GM19372 (cell line): ENCODE data around the gene MED12L.
"Not testable (repeated sequence)": the region's sequence is repeated elsewhere in the genome, so short reads cannot be mapped to it uniquely, and the experiment has no call there.

Experiments used
- ATAC-seq: cut with Tn5 transposase; IDR thresholded peaks from one replicate; pipeline ENCODE4 v1.9.1; 2021; ENCODE audit warnings: mild to moderate bottlenecking, low read depth, moderate library complexity; ENCODE audit not compliant: unreplicated experiment

The MED12L gene, protein sequence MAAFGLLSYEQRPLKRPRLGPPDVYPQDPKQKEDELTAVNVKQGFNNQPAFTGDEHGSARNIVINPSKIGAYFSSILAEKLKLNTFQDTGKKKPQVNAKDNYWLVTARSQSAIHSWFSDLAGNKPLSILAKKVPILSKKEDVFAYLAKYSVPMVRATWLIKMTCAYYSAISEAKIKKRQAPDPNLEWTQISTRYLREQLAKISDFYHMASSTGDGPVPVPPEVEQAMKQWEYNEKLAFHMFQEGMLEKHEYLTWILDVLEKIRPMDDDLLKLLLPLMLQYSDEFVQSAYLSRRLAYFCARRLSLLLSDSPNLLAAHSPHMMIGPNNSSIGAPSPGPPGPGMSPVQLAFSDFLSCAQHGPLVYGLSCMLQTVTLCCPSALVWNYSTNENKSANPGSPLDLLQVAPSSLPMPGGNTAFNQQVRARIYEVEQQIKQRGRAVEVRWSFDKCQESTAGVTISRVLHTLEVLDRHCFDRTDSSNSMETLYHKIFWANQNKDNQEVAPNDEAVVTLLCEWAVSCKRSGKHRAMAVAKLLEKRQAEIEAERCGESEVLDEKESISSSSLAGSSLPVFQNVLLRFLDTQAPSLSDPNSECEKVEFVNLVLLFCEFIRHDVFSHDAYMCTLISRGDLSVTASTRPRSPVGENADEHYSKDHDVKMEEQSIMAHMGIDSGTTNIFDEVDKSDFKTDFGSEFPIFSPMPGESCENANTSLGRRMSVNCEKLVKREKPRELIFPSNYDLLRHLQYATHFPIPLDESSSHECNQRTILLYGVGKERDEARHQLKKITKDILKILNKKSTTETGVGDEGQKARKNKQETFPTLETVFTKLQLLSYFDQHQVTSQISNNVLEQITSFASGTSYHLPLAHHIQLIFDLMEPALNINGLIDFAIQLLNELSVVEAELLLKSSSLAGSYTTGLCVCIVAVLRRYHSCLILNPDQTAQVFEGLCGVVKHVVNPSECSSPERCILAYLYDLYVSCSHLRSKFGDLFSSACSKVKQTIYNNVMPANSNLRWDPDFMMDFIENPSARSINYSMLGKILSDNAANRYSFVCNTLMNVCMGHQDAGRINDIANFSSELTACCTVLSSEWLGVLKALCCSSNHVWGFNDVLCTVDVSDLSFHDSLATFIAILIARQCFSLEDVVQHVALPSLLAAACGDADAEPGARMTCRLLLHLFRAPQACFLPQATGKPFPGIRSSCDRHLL (N-terminal part only)

DNA sequence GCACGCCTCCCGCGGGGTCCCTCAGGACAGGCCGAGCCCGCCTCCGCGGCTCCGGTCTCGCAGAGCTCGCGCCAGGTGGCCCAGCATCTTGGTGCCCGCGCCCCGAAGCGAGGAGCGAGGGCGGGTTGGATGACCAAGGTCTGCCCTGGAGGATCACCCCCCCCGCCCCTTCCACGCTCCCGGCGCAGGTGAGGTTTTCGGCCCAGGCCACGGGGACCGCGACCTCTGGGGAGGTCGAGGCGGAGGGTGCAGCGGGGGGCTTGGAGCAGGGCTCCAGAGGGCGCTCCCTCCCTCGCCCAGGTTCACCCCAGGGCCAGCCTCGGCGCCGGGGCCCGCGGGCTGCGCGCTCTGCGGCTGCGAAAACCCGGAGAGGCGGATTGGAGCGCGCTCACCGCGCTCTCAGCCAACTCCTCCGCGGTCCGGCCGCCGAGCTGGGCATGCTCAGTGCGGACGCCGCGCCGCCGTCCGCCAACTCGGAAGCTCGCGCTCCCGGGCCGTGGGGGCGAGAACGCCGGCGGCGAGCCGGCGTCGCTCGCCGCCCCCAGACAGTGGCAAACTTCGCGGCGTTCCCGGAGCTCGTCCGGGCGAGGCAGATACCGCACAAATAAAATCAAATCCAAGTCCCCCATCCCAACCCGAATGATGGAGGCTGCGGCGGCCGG is at the start of gene MED12L:
Gene MED12L (plus strand): TSS at position 438 of the 662 bp plus-strand sequence. CDS start 1,263 bp downstream, outside the sequence.
- ATAC-seq: peak; percentile 55

DNA sequence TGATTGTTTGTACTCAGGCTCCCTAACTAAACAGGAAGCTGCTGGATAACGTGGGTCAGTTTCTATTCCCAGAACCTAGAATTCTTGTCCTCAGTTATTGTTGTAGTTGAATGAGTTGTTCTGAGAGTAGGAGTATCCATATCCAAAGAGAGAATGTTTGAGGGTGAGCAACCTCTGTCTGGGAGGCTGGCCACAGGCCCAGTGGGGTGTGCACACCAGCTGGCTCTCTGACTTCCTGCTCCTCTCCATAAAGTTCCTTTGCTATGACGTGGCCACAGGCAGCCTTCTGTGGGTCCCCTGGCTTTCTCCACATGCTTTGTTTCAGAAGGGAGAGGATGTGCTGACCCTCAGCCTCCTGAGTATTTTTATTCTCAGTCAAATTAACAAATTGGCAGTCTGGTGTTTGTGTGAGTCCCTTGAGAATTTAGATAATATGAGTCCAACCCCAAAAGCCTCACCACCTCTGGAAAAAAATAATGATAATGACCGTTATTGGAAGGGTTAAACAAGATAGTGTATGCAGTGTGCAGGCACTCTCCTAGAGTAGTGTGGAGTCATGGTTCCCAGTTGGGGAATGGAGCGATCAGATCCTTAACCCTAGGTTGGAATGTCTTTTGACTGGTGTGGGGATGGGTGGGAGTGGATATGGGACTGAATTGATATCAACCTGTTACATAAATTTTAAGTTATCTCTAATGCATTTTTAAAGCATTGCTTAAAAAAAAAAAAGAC is 47.6 kb upstream of the MED12L start:
- no peak for ATAC-seq

DNA sequence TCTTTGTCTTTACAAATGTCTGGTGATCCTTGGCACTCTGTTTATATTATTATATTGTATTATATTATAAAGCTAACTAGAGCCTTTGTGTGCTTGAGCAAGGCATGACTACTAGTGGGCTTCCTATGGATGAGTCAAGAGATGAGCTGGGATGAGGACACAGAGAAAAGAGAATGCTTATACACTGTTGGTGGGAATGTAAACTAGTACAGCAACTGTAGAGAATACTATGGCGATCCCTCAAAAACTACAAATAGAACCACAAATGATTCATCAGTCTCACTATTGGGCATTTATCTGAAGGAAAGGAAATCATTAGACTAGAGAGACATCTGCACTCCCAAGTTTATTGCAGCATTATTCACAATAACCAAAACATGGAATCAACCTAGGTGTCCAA is 40.8 kb upstream of the MED12L start:
- ATAC-seq: no peak

DNA sequence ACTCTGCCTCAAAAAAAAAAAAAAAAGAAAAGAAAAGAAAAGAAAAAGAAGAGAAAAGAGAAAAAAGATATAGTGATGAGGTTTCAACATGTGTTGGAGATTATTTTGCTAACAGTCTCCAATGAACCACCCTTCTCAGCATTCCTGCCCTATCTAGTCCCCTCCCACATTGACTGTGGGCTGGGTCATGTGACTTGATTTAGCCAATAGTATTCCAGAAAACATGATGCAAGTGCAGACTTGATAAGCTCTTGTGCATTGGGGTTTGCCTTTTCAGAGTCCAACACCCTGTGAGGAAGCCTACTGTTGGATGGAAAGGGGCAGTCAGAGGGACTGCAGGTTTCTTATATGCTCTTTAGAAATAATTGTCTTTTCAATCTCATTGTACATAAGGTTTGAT is 37.8 kb upstream of the MED12L start:
- ATAC-seq: no peak

DNA sequence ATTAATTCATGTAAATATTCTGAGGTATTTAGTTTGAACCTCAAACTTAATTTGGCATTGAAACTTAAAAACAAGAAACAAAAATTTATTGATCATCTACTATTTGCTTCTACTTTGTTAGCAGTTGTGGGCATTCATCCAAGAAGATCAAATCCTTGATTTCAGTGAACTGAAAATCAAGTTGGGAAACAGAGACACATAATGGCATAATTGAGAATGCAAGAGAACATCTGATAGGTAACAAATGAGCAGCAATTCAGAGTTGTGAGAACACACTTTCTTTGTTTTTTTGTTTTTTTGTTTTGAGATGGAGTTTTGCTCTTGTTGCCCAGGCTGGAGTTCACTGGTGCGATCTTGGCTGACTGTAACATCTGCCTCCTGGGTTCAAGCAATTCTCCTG is 33.9 kb upstream of the MED12L start:
- no peak for ATAC-seq

DNA sequence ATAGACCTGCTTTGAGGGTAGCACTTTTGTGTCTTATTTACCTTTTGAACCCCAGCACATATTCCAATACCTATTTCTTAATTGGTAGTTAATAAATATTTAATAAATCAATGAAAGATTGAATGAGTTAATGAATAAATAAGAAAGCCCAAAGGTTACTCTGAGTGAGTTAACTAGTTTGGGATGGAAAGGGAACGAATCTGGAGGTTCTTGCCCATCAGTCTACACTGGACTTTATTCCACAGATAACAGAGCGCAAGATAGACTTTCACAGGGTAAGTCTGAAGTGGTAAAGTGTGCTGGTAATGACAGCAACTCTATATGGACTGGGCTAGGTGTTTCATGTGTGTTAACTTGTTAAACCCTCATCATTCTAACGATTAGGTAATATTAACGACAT is 33.1 kb upstream of the MED12L start:
- no peak for ATAC-seq

DNA sequence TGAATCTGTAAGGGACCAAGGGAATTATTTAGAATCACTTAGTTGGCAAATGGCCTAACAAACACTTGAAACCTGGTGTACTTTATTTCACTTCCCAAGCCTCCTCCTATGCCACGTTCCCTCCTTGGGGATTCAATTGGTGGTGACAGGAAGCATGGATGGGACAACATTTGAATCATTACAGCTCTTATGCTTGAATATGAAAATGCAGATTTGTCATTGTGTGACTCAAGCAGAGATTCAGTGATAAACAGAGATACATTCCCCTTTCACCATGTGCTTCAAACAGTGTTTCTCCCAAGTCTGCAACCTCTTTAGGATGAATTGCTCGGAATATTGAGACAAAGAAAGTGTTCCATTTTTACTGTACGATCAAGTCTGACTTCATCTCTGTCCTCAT is 32.7 kb upstream of the MED12L start:
- ATAC-seq: no peak

DNA sequence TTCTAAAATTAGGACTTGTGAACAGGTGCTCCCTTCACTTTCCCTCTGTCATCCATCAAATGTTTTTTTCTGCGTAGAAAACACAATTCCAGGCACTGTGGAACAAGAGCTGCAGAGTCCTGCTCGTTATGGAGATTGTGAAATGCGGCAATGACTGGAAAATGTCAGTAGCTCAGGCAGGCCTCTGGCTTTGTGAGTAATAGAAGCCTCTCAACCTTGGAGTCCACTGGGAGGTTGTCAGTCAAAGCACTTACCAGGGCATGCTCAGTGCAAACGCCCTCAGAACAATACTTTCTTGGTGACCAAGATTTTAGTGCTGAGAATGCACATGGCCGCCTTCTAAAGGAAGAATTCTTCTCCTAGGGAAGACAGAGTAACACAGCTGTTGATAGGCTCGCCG is 26.7 kb upstream of the MED12L start:
- no peak for ATAC-seq

DNA sequence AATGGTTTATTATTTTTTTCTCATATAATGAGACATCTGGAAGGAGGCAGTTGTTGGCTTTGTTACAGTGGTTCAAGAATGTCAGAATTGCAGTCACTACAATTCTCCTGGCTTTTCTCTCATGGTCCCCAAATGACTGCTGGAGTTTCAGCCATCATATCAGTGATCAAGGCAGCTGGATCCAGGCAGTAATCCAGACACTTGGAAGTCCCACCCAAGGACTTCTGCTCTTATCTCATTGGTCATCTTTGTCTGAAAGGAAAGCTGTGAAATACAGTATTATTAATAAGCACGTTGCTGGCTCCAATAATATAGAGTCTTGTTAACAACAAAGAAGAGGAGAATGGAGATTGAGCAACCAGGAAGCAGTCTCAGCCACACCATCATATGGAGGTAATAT is 22.9 kb upstream of the MED12L start:
- no peak for ATAC-seq

DNA sequence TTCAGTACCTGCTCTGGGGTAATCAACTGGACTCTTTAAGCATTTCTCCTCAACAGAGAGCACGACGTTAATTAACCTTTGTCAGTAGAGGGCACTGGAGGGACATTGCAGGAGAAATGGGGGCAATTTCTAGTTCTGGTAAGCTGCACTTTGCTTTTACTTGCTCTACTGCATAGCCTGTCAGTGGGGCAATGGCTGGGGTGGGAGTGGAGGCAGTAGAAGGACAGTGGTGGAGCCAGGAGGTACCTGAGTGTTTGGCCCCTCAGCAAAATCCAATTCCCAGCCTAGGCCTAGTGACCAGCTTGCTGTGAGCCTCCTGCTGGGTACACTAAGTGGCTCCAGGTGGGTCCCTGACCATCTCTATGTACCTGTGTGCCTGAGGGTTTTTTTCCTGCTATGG is 18.3 kb upstream of the MED12L start:
- ATAC-seq: no peak

DNA sequence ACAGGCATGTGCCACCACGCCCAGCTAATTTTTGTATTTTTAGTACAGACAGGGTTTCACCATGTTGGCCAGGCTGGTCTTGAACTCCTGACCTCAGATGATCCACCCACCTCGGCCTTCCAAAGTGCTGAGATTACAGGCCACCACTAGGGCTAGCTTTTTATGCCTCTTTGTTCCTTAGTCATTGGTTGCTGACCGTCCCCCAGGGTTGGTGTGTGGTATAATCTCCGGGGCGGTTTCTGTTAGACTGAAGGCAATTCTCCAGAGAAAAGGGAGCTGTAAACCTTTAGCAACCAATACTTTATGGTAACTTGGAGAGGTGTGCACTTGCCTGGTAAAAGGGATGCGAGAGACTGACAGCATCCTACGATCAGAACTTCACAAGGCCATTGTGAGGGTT is 12.6 kb upstream of the MED12L start:
- not testable (repeated sequence) for ATAC-seq

DNA sequence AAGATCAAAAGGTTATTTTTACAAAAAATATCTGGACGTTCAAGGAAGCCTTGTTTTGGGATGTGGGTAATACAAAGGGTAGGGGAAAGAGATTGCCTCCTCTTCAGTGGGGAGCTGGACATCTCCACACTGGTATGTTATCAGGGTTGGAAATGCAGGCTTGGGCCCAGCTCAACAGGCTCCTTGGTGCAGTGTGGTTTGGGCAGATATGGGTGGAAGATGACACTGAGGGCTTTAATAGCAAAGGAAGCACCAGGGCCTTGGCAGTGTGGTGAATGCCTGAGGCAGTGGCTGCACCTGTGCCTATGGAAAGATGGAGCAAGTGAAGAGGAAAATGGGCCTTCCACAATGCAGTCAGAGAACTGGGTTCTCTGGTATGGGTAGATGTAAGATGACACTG is 11.2 kb upstream of the MED12L start:
- ATAC-seq: no peak

DNA sequence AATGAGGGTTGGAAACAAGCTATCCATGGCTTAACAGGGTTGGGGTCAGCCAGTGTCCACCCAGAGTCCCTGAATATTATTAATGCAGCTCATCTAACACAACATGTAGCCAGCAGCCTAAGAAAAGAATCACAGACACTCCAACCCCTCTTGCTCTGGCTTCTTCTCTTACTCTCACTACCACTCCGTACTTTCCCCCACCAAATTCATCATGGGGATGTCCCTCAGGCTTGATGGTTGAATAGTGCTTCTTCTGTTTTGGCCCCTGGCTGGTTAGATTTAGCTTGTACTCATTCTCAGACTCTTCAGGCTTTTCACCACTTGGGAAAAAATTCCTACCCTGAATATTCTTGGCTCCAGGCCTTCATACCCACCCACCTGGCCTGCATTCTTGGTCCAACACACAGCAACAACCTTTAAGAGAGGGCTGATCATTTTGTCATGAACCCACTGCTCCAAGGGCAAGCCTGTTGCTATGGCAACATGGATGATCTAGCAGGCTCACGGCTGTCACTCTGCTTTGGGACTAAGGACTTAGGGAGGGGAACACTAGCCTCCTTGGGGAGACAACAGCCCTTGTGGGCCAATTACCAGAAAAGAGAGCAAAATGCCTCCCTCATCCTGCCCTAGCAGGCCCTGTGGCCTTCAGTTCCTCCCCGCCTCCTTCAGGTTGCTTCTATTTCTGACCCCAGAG is 9.4 kb upstream of the MED12L start:
- no peak for ATAC-seq

DNA sequence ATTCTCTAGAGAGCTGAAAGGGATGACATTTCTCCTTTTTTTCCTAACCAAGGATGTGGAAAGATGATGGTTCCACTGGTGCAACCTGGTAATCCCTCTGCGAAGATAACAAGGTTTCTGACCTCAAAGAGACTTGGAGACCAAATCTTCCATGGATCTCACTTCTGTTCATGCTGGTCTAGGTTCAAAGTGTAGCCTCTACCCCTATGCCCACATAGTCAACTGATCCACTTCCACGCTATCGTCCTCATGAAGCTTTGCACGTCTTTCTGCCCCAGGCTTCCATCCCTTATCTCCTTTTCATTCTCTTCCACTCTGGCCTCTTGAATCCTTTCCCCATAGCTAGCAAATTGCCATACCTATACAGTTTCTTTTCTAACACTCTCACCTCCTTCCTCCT is 8.8 kb upstream of the MED12L start:
- no peak for ATAC-seq

DNA sequence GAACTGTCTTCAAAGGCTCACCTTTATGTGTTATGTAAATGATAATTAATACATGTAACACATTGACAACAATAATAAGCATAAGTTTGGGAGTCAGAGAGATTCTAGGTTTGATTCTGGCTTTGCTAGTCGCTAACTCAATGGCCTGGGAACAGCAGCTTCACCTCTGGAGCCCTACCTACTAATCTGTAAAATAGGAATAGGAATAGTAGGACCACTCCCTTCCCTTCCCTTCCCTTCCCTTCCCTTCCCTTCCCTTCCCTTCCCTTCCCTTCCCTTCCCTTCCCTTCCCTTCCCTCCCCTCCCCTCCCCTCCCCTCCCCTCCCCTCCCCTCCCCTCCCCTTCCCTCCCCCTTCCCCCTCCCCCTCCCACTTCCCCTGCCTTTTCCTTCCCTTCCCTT is 4.4 kb upstream of the MED12L start:
- ATAC-seq: not testable (repeated sequence)

DNA sequence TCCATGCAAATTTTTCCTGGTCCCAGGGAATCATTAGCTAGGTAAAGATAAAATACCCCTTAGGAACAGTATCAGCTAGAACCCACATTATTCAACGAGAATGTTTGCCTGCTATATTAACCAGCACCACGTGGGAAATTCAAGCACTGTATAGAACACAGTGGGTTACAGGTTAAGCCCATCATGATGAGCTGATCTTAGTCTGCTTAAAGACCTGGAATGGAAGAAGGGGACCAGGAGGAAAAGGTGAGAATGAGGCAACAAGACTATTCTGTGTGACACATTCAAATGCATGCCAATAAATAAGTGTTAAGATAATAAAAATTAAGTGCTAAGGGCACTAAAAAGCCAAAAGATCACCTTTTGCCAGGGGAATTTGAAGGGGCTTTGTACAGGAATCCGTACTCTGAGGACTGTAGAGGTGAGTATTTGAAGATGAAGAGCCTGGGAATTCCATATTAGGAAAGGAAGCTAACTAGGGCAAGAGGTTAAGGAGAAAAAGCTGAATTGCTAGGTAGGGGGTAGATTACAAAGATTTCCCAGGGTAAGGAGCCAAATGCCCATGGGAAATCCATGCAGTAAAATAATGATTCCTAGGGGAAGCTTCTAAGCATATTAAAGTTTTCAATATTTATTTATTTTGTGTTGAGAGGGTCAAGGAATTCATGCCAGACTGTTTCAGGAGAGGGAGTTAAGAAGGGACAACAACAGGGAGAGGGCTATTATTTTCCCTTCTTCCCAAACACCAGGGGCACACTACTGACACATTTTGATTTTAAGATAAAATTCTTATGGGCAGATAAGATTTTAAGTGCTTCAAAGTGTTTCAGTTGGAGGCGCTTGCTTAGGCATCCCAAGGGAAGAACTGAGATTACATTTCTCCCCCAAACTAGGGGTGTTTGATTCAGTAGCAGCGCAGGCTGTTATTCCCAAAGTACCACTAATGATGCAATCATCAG is 2.3 kb upstream of the MED12L start:
- ATAC-seq: no peak

DNA sequence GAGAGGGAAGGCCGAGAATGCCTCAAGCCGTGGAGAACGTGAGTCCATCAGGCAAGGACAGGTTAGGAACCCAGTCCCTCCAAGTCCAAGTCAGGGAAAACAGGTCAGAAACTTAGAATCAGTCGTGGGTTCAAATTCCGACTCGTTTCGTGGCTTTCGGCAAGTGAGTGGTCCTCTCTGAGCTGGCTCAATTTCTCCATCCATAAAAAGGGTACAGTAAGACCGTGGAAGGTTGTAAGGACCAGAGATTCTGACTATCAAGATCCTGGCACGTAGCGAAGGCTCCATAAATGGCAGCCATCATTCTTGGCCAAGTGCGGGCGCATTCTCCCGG is 604 bp upstream of the MED12L start:
- ATAC-seq: no peak

DNA sequence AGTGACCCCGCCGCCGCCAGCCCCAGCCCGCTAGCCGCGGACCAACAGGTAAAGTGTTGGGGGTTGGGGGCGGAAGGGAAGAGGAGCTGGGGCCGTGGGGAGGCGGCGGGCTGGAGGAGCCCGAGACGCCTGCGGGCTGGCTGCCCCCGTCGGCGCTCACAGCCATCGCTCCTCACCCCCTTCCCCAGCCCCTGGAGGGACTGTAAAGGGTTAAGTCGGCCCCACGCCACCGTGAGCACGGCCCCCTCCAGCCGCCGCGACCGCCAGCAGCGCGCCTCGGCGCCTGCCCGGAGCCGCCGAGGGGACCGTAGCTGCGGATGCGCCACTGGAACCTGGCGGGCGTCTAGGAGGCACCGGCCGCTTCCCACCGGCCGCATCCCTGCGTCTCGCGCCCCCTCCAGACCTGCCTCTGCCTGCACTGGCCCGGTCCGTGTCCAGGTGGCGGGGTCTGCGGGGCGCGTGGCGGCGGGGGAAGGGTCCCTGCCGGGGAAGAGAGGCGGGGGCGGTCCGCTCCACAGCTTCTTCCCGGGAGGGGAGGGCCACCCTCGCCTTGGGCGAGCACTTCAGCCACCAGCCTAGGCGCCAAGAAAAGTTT is 522 bp downstream of the MED12L start:
- ATAC-seq: no peak
